ENCODE measurements around the gene ALKBH3.

DNA sequence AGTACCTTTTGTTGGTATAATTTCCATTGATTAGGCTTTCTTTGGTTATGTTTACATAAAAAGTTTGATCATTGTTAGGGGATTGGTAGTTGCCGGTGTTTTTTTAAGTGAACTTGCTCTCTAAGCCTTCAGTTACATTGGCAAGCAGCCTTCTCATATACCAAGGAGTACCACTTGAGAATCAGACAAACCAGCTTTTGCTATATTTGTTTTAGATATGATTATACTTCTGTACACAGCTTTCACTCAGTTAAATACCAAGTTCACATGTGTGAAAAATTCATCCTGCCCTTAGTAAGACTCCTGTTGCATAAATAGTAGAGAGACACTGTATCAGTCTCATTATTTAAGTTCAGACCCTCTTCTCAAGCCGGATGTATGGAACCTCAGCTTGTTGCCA lies 22.4 kb downstream of the ALKBH3 start:
- TF ChIP-seq, protein P1, sequence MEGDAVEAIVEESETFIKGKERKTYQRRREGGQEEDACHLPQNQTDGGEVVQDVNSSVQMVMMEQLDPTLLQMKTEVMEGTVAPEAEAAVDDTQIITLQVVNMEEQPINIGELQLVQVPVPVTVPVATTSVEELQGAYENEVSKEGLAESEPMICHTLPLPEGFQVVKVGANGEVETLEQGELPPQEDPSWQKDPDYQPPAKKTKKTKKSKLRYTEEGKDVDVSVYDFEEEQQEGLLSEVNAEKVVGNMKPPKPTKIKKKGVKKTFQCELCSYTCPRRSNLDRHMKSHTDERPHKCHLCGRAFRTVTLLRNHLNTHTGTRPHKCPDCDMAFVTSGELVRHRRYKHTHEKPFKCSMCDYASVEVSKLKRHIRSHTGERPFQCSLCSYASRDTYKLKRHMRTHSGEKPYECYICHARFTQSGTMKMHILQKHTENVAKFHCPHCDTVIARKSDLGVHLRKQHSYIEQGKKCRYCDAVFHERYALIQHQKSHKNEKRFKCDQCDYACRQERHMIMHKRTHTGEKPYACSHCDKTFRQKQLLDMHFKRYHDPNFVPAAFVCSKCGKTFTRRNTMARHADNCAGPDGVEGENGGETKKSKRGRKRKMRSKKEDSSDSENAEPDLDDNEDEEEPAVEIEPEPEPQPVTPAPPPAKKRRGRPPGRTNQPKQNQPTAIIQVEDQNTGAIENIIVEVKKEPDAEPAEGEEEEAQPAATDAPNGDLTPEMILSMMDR (IDR thresholded peaks at IDR 0.05) = no peak
- TF ChIP-seq POLR2AphosphoS5 (IDR thresholded peaks at IDR 0.05) (no peak), POLR2A (IDR thresholded peaks at IDR 0.05) (no peak)
